OCI-LY3 (cell line): ENCODE data around the gene ENDOU.

ENCODE experiments used
- H2AFZ ChIP-seq: fragments of 200-600, 300-600 bp; shearing (Covaris generic); 2 replicates; pipeline ENCODE4 v1.6.0; 2014; ENCODE audit warnings: antibody characterized with exemption, low read depth, low read length
- H3K27ac ChIP-seq: fragments of 200-600, 300-600 bp; sonication (generic); 2 replicates; pipeline ENCODE4 v1.5.1; 2014; ENCODE audit warnings: mild to moderate bottlenecking, low read length, moderate library complexity, mixed read lengths
- H3K27me3 ChIP-seq: fragments of 200-600, 300-600 bp; sonication (generic); 2 replicates; pipeline ENCODE4 v1.6.1; 2014; ENCODE audit warnings: low read depth, low read length, mixed read lengths
- H3K36me3 ChIP-seq: fragments of 200-600, 300-600 bp; sonication (generic); replicated peaks from 2 replicates; pipeline ENCODE3; 2014; ENCODE audit warnings: low read depth, low read length, mixed read lengths
- H3K4me1 ChIP-seq: fragments of 300-600, 200-600 bp; sonication (generic); 2 replicates; pipeline ENCODE4 v1.6.1; 2014; ENCODE audit warnings: low read length, mixed read lengths
- H3K4me2 ChIP-seq: fragments of 200-600, 300-600 bp; sonication (generic); 2 replicates; pipeline ENCODE4 v1.6.1; 2014; ENCODE audit warnings: low read length, mixed read lengths
- H3K4me3 ChIP-seq: fragments of 300-600, 200-600 bp; sonication (generic); 2 replicates; pipeline ENCODE4 v1.5.1; 2014; ENCODE audit warnings: antibody characterized with exemption, mild to moderate bottlenecking, low read length, moderate library complexity
- H3K79me2 ChIP-seq: fragments of 300-600, 200-600 bp; shearing (Covaris generic); 2 replicates; pipeline ENCODE4 v1.6.1; 2014; ENCODE audit warnings: mild to moderate bottlenecking, low read length, mixed read lengths
- H3K9ac ChIP-seq: fragments of 300-600, 200-600 bp; shearing (Covaris generic); 2 replicates; pipeline ENCODE4 v1.6.0; 2014; ENCODE audit warnings: mild to moderate bottlenecking, low read length, moderate library complexity
- H3K9me3 ChIP-seq: fragments of 200-600, 300-600 bp; shearing (Covaris generic); 2 replicates; pipeline ENCODE4 v1.6.1; 2014; ENCODE audit warnings: low read length, mixed read lengths; ENCODE audit not compliant: insufficient read depth
- H4K20me1 ChIP-seq: fragments of 200-600, 300-600 bp; sonication (generic); 2 replicates; pipeline ENCODE4 v1.6.1; 2016; ENCODE audit warnings: low read length, mixed read lengths; ENCODE audit not compliant: insufficient read depth
- CTCF ChIP-seq: fragments of 200-600, 300-600 bp; sonication (generic); IDR thresholded peaks from 2 replicates; pipeline ENCODE4 v1.5.1; 2014; ENCODE audit warnings: antibody characterized with exemption, low read length, low read depth
- EZH2phosphoT487 ChIP-seq: fragments of 200-600 bp; shearing (Covaris generic); IDR thresholded peaks from 2 replicates; pipeline ENCODE4 v1.6.1; 2018; ENCODE audit warnings: antibody characterized with exemption, mixed run types, low read depth

Gene ENDOU

GRCh38 chr12:47755655-47756562 lies 30.6 kb upstream of the ENDOU start:
- Histone ChIP-seq H3K36me3 (no peaks in the 10 kb centered on the region), H3K4me3 (peak overlapping the region; percentile 72), H3K79me2 (no peaks in the 10 kb centered on the region), H2AFZ (0 out of 2 replicates have a peak overlapping the region, but pooled peaks have one; percentile 3), H3K4me2 (peak overlapping the region; percentile 82), H3K9me3 (no peaks in the 10 kb centered on the region), H3K9ac (peak overlapping the region; percentile 66), H3K27ac (peak overlapping the region; percentile 95), H3K27me3 (no peaks in the 10 kb centered on the region), H3K4me1 (peaks cover 74% of the 10 kb centered on the region), H4K20me1 (no peaks in the 10 kb centered on the region)
- TF ChIP-seq EZH2phosphoT487 (no peak), CTCF (no peak)

- no peaks in the 10 kb centered on the region for H3K27me3 ChIP-seq
- no peaks in the 10 kb centered on the region for H3K79me2 ChIP-seq
- H3K27ac ChIP-seq: peak overlapping the region; percentile 95
- no peak for TF ChIP-seq CTCF
- no peak overlapping the region for H2AFZ ChIP-seq
- no peaks in the 10 kb centered on the region for H3K9me3 ChIP-seq
- peak overlapping the region; percentile 82 for H3K4me2 ChIP-seq
- H3K4me1 ChIP-seq: peaks cover 72% of the 10 kb centered on the region
- H3K9ac ChIP-seq: peak overlapping the region; percentile 66
- H3K4me3 ChIP-seq: peak overlapping the region; percentile 72
- no peaks in the 10 kb centered on the region for H3K36me3 ChIP-seq
- H4K20me1 ChIP-seq: no peaks in the 10 kb centered on the region
Observed at GRCh38 chr12:47754881-47755280, 29.6 kb upstream of the ENDOU start.

DNA sequence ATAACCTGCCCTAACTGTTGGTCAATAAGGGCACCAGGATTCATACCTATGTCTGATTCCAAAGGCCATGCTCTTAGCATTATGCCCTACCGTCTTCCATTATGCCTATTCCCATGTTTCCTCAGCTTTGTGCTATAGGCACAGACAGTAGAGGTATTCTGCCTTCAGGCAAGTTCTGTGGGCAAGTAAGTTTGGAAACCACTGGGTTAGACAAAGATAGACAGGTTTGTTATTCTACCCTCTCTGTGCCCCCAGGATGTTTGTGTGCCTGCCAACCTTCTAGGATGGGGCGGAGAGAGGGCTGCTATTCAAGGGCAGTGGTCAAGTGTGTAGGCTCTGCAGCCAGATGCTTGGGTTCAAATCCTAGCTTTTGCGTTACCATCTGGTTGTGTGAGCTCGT lies 28.8 kb upstream of the ENDOU start:
- TF ChIP-seq EZH2phosphoT487 (no peak), CTCF (no peak)
- Histone ChIP-seq H3K9me3 (no peaks in the 10 kb centered on the region), H3K36me3 (no peaks in the 10 kb centered on the region), H3K4me2 (peak overlapping the region; percentile 82), H3K4me3 (0 out of 2 replicates have a peak overlapping the region, but pooled peaks have one; percentile 72), H2AFZ (no peak overlapping the region), H3K79me2 (no peaks in the 10 kb centered on the region), H3K9ac (no peak overlapping the region; the same call in 1 of the 2 replicates), H3K27ac (peak overlapping the region; percentile 95), H3K4me1 (peaks cover 67% of the 10 kb centered on the region), H3K27me3 (no peaks in the 10 kb centered on the region), H4K20me1 (no peaks in the 10 kb centered on the region)
